Esophagus squamous epithelium (tissue), 5 donors: Measurements from ENCODE around the gene SIRT6. TPM values are rescaled to one million over a fixed set of nuclear protein-coding genes. Genes with fewer than 3 reads are reported as not detected.
A peak's percentile ranks its signal among the peaks of the same experiment; 100 is the strongest.

Source experiments
- DNase-seq: peaks from one replicate; lab custom pipeline; 2025; lab: John Stamatoyannopoulos, UW
- H3K27ac ChIP-seq, 4 donors: fragments of 200-600 bp; sonication (generic); one replicate each; pipeline ENCODE4 v1.5.1; 2016 to 2019; ENCODE audit warnings: mild to moderate bottlenecking in 1 of 4
- H3K27me3 ChIP-seq, 4 donors: fragments of 200-600 bp; sonication (generic); 1 replicate in 3 of 4; 2 replicates in 1 of 4; pipeline versions ENCODE4 v1.5.1 to v1.6.0; 2017 to 2021; ENCODE audit warnings: antibody characterized with exemption in 1 of 4
- H3K36me3 ChIP-seq, 3 donors: fragments of 200-600 bp; sonication (generic); one replicate each; pipeline ENCODE4 v1.5.1; 2016 to 2019
- H3K4me1 ChIP-seq, 3 donors: fragments of 200-600 bp; sonication (generic); one replicate each; pipeline ENCODE4 v1.5.1; 2017 to 2019
- H3K4me3 ChIP-seq, 4 donors: fragments of 200-600 bp; sonication (generic); 1 replicate in 3 of 4; 2 replicates in 1 of 4; pipeline ENCODE4 v1.5.1; 2016 to 2019; ENCODE audit warnings: mild to moderate bottlenecking in 2 of 4, moderate library complexity in 1 of 4
- H3K9me3 ChIP-seq, 3 donors: fragments of 200-600 bp; sonication (generic); one replicate each; pipeline ENCODE4 v1.5.1; 2016 to 2019
- POLR2A ChIP-seq, 4 donors: fragments of 450-650 bp; IDR thresholded peaks; one replicate each; pipeline ENCODE4 v1.6.1; 2017; ENCODE audit warnings: antibody characterized with exemption in 4 of 4, mild to moderate bottlenecking in 4 of 4, moderate library complexity in 3 of 4
- WGBS, 2 donors: methylation state at CpG; one replicate each; pipeline ENCODE4 v1.1.5; 2018; 5-methylcytosine and 5-hydroxymethylcytosine counted together
- intact Hi-C: fragments of 100-400 bp; cut with DNase I; formaldehyde crosslinking; loops from one replicate; pipeline ENCODE4 v1.15.0; 2022
- small RNA-seq, 4 donors: library from RNA; depleted of rRNA; stranded (forward); fragments of <200 nt; gene quantifications; one replicate each; pipeline ENCODE3, GENCODE V24; 2016
- total RNA-seq, 4 donors: library from RNA; depleted of rRNA; stranded (reverse); fragments of >200 nt; gene quantifications; one replicate each; pipeline ENCODE4 v1.1.0, GENCODE V29; 2016
- TF ChIP-seq, protein P1 (sequence below), 6 experiments: fragments of 450-650 bp in 4 of 6; fragments of 200-600 bp in 2 of 6; sonication (generic) in 2 of 6; IDR thresholded peaks; one replicate each; pipeline ENCODE4 v1.5.1; 2016 to 2019; ENCODE audit warnings: antibody characterized with exemption in 6 of 6, mild to moderate bottlenecking in 4 of 6, moderate library complexity in 4 of 6
- donor health status: DM: yes; HTN: yes; CAD: no.

Gene SIRT6
- total RNA-seq, 4 donors from 2014 or later = 9.0 to 23.3 (median 18.3) TPM

DNA sequence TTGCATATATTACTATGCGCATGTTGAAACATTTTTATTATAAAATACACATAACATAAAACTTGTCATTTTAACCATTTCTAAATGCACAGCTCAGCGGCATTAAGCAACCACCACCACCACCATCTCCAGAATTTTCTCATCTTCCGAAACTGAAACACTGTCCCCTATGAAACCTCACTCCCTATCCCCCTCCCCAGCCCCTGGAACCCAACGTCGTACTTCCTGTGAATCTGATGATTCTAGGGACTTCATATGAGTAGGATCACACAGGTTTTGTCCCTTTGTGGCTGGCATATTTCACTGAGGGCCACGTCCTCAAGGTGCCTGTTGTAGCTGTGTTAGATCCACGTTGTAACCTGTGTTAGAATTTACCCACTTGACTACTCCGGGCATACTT lies 57.7 kb downstream of the SIRT6 start:
- Histone ChIP-seq H3K4me3 (peak overlapping the region in 3 of 4 donors; percentile 77 to 98 (median 89)), H3K36me3 (peaks cover 0 to 16% (median 0%) of the 10 kb centered on the region in 3 donors), H3K9me3 (no peaks in the 10 kb centered on the region), H3K27ac (peak overlapping the region in 3 of 4 donors; percentile 88 to 92 (median 90)), H3K4me1 (peaks cover 23 to 40% (median 30%) of the 10 kb centered on the region in 3 donors), H3K27me3 (no peaks in the 10 kb centered on the region)
- no peak for TF ChIP-seq POLR2A (IDR thresholded peaks at IDR 0.05)
- TF ChIP-seq, protein P1, sequence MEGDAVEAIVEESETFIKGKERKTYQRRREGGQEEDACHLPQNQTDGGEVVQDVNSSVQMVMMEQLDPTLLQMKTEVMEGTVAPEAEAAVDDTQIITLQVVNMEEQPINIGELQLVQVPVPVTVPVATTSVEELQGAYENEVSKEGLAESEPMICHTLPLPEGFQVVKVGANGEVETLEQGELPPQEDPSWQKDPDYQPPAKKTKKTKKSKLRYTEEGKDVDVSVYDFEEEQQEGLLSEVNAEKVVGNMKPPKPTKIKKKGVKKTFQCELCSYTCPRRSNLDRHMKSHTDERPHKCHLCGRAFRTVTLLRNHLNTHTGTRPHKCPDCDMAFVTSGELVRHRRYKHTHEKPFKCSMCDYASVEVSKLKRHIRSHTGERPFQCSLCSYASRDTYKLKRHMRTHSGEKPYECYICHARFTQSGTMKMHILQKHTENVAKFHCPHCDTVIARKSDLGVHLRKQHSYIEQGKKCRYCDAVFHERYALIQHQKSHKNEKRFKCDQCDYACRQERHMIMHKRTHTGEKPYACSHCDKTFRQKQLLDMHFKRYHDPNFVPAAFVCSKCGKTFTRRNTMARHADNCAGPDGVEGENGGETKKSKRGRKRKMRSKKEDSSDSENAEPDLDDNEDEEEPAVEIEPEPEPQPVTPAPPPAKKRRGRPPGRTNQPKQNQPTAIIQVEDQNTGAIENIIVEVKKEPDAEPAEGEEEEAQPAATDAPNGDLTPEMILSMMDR (IDR thresholded peaks at IDR 0.05) = no peak
- 29 to 43% methylated on average over 6 to 8 of the region's 8 CpGs for WGBS, 2 donors
- DNase-seq = no peak
- intact Hi-C loops = no loop called here

Small RNAs within 50 kb of the gene (small RNA-seq; reads per million reads assigned to genes)
- 0 reads per million in 4 donors for gene RF00017

Other genes starting within 250 kb of the SIRT6 start
- not detected for gene NMRK2, start 249.5 kb downstream of the SIRT6 start, total RNA-seq
- gene DAPK3, start 211.5 kb downstream of the SIRT6 start, total RNA-seq = 10 to 100 TPM; 38.2 to 60.4 (median 45.9) TPM
- 1,000 to 10,000 TPM; 1,210 to 2,054 (median 1,565) TPM for gene EEF2, start 197.1 kb downstream of the SIRT6 start, total RNA-seq
- gene PIAS4, start 174.8 kb downstream of the SIRT6 start, total RNA-seq = 10 to 100 TPM; 11.4 to 15.1 (median 13.0) TPM
- gene ZBTB7A, start 115.7 kb downstream of the SIRT6 start, total RNA-seq = 100 to 1,000 TPM in 1 of 4 donors, 10 to 100 TPM in 3; 60.5 to 187 (median 81.2) TPM
- 100 to 1,000 TPM in 1 of 4 donors, 10 to 100 TPM in 3; 76.9 to 128 (median 93.8) TPM for gene MAP2K2, start 58.4 kb downstream of the SIRT6 start, total RNA-seq
- not detected for gene CREB3L3, start 28.9 kb downstream of the SIRT6 start, total RNA-seq
- gene ANKRD24, start 126 bp upstream of the SIRT6 start, total RNA-seq = 1 to 10 TPM in 1 of 4 donors, under 1 TPM in 3; 0.04 to 2.0 (median 0.44) TPM
- 1 to 10 TPM in 1 of 4 donors, under 1 TPM in 3; 0.27 to 5.0 (median 0.44) TPM for gene EBI3, start 47.0 kb upstream of the SIRT6 start, total RNA-seq
- 10 to 100 TPM; 18.5 to 33.0 (median 23.2) TPM for gene YJU2, start 64.5 kb upstream of the SIRT6 start, total RNA-seq
- not detected for gene SHD, start 96.7 kb upstream of the SIRT6 start, total RNA-seq
- gene TMIGD2, start 119.8 kb upstream of the SIRT6 start, total RNA-seq = under 1 TPM in 3 of 4 donors, not detected in 1; 0.22 to 0.76 (median 0.38) TPM
- under 1 TPM in 2 of 4 donors, not detected in 2; 0.18 to 0.61 TPM for gene FSD1, start 122.0 kb upstream of the SIRT6 start, total RNA-seq
- gene STAP2, start 156.3 kb upstream of the SIRT6 start, total RNA-seq = 100 to 1,000 TPM in 1 of 4 donors, 10 to 100 TPM in 3; 61.4 to 131 (median 82.5) TPM
- gene MPND, start 161.0 kb upstream of the SIRT6 start, total RNA-seq = 10 to 100 TPM in 1 of 4 donors, 1 to 10 TPM in 3; 2.5 to 11.1 (median 6.5) TPM
- gene SH3GL1, start 218.0 kb upstream of the SIRT6 start, total RNA-seq = 100 to 1,000 TPM in 2 of 4 donors, 10 to 100 TPM in 2; 67.4 to 131 (median 91.2) TPM
- gene CHAF1A, start 220.1 kb upstream of the SIRT6 start, total RNA-seq = 10 to 100 TPM in 3 of 4 donors, 1 to 10 TPM in 1; 7.6 to 20.9 (median 11.9) TPM